Endothelial cell of umbilical vein (primary cell): Measurements from ENCODE around the gene JMJD7.

Source experiments
- EZH2 ChIP-seq: IDR thresholded peaks from 2 replicates; pipeline ENCODE4 v1.6.1; 2012; ENCODE audit warnings: borderline replicate concordance, low read depth, mild to moderate bottlenecking, moderate library complexity, low read length, inconsistent platforms; ENCODE audit not compliant: severe bottlenecking
- FOS ChIP-seq: IDR thresholded peaks from 2 replicates; pipeline ENCODE4 v1.6.1; 2011; ENCODE audit warnings: mild to moderate bottlenecking, low read length, moderate library complexity, borderline replicate concordance; ENCODE audit not compliant: insufficient read depth
- GATA2 ChIP-seq: IDR thresholded peaks from 2 replicates; pipeline ENCODE4 v1.7.0; 2011; ENCODE audit warnings: low read depth, mild to moderate bottlenecking, moderate library complexity, mixed read lengths, low read length; ENCODE audit not compliant: insufficient read length, insufficient read depth
- JUN ChIP-seq: IDR thresholded peaks from 2 replicates; pipeline ENCODE4 v1.6.1; 2011; ENCODE audit warnings: borderline replicate concordance, low read depth; ENCODE audit not compliant: insufficient read length, insufficient read depth
- POLR2A ChIP-seq: IDR thresholded peaks from 2 replicates; pipeline ENCODE4 v1.6.1; 2012; ENCODE audit warnings: low read depth, mild to moderate bottlenecking, control low read depth, low read length
- POLR2AphosphoS5 ChIP-seq: IDR thresholded peaks from 2 replicates; pipeline ENCODE4 v1.6.1; 2012; ENCODE audit warnings: low read depth, mild to moderate bottlenecking, control low read depth, low read length, moderate library complexity; ENCODE audit not compliant: insufficient read depth
- TF ChIP-seq, protein P1 (sequence below), 2 donors: IDR thresholded peaks; 1 replicate in 1 of 2; 2 replicates in 1 of 2; pipeline ENCODE4 v1.5.1; 2011; ENCODE audit warnings: low read length in 2 of 2, mild to moderate bottlenecking in 2 of 2, moderate library complexity in 2 of 2, control low read depth in 1 of 2, inconsistent platforms in 1 of 2, low read depth in 1 of 2; ENCODE audit not compliant: insufficient read depth in 1 of 2; ENCODE audit errors: extremely low read depth in 1 of 2

DNA sequence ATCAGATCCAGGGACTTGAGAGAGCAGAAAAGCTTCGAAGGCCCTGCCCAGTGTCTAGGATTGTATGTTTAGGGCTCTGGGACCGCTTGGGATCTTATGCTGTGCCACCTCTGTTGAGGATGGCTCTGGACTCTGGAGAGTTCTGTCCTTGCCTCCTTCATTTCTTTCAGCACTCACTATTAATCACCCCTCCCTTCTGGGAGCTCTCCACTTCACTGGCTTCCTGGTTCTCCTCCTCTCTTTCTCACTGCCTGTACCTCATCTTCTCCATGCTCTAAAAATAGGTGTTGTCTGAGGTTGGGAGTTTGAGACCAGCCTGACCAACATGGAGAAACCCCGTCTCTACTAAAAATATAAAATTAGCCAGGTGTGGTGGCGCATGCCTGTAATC, 36.4 kb upstream of the JMJD7 start:
- TF ChIP-seq EZH2 (no peak), GATA2 (no peak), FOS (no peak), POLR2A (no peak), JUN (no peak), POLR2AphosphoS5 (no peak)
- TF ChIP-seq, protein P1, sequence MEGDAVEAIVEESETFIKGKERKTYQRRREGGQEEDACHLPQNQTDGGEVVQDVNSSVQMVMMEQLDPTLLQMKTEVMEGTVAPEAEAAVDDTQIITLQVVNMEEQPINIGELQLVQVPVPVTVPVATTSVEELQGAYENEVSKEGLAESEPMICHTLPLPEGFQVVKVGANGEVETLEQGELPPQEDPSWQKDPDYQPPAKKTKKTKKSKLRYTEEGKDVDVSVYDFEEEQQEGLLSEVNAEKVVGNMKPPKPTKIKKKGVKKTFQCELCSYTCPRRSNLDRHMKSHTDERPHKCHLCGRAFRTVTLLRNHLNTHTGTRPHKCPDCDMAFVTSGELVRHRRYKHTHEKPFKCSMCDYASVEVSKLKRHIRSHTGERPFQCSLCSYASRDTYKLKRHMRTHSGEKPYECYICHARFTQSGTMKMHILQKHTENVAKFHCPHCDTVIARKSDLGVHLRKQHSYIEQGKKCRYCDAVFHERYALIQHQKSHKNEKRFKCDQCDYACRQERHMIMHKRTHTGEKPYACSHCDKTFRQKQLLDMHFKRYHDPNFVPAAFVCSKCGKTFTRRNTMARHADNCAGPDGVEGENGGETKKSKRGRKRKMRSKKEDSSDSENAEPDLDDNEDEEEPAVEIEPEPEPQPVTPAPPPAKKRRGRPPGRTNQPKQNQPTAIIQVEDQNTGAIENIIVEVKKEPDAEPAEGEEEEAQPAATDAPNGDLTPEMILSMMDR (IDR thresholded peaks at IDR 0.05; ENCODE audit: extremely low read depth in 1 of 2, insufficient read depth in 1 of 2, low read depth in 1 of 2, low read length in 2 of 2): no peak
